Mesendoderm (in vitro differentiated cells): Measurements from ENCODE around the gene CXCL10.

ENCODE experiments used
- DNase-seq: peaks from one replicate; pipeline ENCODE4 v3.0.0; 2013
- H2AK5ac ChIP-seq: 2 replicates; pipeline ENCODE4 v1.6.1; 2013; ENCODE audit warnings: low read length, inconsistent platforms
- H2BK120ac ChIP-seq: 2 replicates; pipeline ENCODE4 v1.6.1; 2013; ENCODE audit warnings: low read depth, mild to moderate bottlenecking, low read length, moderate library complexity, mixed read lengths
- H2BK15ac ChIP-seq: replicated peaks from 2 replicates; pipeline ENCODE4 v1.6.1; 2013; ENCODE audit warnings: low read depth, mild to moderate bottlenecking, moderate library complexity
- H2BK5ac ChIP-seq: 2 replicates; pipeline ENCODE4 v1.6.1; 2013; ENCODE audit warnings: low read length, inconsistent platforms
- H3K18ac ChIP-seq: 2 replicates; pipeline ENCODE4 v1.6.1; 2013; ENCODE audit warnings: mild to moderate bottlenecking, low read length, mixed read lengths
- H3K23ac ChIP-seq: one replicate; pipeline ENCODE4 v1.6.1; 2013; ENCODE audit warnings: low read length
- H3K27ac ChIP-seq: 2 replicates; pipeline ENCODE4 v1.5.1; 2013; ENCODE audit warnings: low read depth, mild to moderate bottlenecking, inconsistent platforms, low read length, moderate library complexity
- H3K27me3 ChIP-seq: 2 replicates; pipeline ENCODE4 v1.6.1; 2013; ENCODE audit warnings: low read length, control low read depth, mild to moderate bottlenecking, inconsistent platforms; ENCODE audit not compliant: insufficient read depth, poor library complexity
- H3K36me3 ChIP-seq: 2 replicates; pipeline ENCODE4 v1.6.1; 2013; ENCODE audit warnings: low read length, inconsistent platforms; ENCODE audit not compliant: control insufficient read depth, insufficient read depth
- H3K4ac ChIP-seq: one replicate; pipeline ENCODE4 v1.6.1; 2013; ENCODE audit warnings: low read depth, mild to moderate bottlenecking, low read length, moderate library complexity
- H3K4me1 ChIP-seq: 2 replicates; pipeline ENCODE4 v1.6.1; 2013; ENCODE audit warnings: low read depth, low read length, inconsistent platforms; ENCODE audit not compliant: control insufficient read depth
- H3K4me2 ChIP-seq: 2 replicates; pipeline ENCODE4 v1.6.1; 2013; ENCODE audit warnings: low read length
- H3K4me3 ChIP-seq: 2 replicates; pipeline ENCODE4 v1.5.1; 2013; ENCODE audit warnings: mild to moderate bottlenecking, low read length
- H3K56ac ChIP-seq: one replicate; pipeline ENCODE4 v1.6.1; 2013; ENCODE audit warnings: low read length
- H3K79me1 ChIP-seq: 2 replicates; pipeline ENCODE4 v1.6.1; 2013; ENCODE audit warnings: low read length, inconsistent platforms
- H3K79me2 ChIP-seq: 2 replicates; pipeline ENCODE4 v1.6.1; 2013; ENCODE audit warnings: mild to moderate bottlenecking, low read length; ENCODE audit not compliant: control insufficient read depth, insufficient read depth
- H3K9ac ChIP-seq: 2 replicates; pipeline ENCODE4 v1.6.1; 2013; ENCODE audit warnings: low read length, inconsistent platforms
- H4K5ac ChIP-seq: one replicate; pipeline ENCODE4 v1.6.1; 2013; ENCODE audit warnings: low read length
- H4K8ac ChIP-seq: one replicate; pipeline ENCODE4 v1.6.1; 2013; ENCODE audit warnings: low read depth, mild to moderate bottlenecking, control low read depth, low read length, moderate library complexity
- WGBS: extraction: QIAGEN DNeasy Blood & Tissue Kit; methylation state at CpG from one replicate; pipeline ENCODE4 v1.1.7; 2013; ENCODE audit warnings: low lambda C conversion rate, missing lambda C conversion rate; ENCODE audit not compliant: insufficient coverage; ENCODE audit errors: extremely low coverage; 5-methylcytosine and 5-hydroxymethylcytosine counted together

Gene CXCL10

GRCh38 chr4:76013540-76013939 is 9.8 kb downstream of the CXCL10 start:
- Histone ChIP-seq H3K18ac (no peak overlapping the region), H4K8ac (no peak overlapping the region), H3K4me2 (no peak overlapping the region), H2BK5ac (no peak overlapping the region), H2BK15ac (no peak overlapping the region), H2AK5ac (no peak overlapping the region), H3K79me1 (no peaks in the 10 kb centered on the region), H3K4me1 (no peaks in the 10 kb centered on the region), H3K79me2 (no peaks in the 10 kb centered on the region), H3K9ac (no peak overlapping the region), H3K27ac (no peak overlapping the region), H3K27me3 (no peaks in the 10 kb centered on the region), H3K56ac (no peak overlapping the region), H3K36me3 (no peaks in the 10 kb centered on the region), H3K4ac (no peak overlapping the region), H4K5ac (no peak overlapping the region), H3K4me3 (no peak overlapping the region), H3K23ac (no peak overlapping the region), H2BK120ac (no peak overlapping the region)
- DNase-seq, result no peak
- WGBS, result no CpG with 5 or more reads among the region's 1 CpG

- no peak overlapping the region for H3K9ac ChIP-seq
- no peaks in the 10 kb centered on the region for H3K27me3 ChIP-seq
- no peak overlapping the region for H4K5ac ChIP-seq
- no peak overlapping the region for H3K23ac ChIP-seq
- H3K56ac ChIP-seq, result no peak overlapping the region
- H4K8ac ChIP-seq, result no peak overlapping the region
- no peak overlapping the region for H3K4me2 ChIP-seq
- no peak overlapping the region for H2BK120ac ChIP-seq
- no peak overlapping the region for H2AK5ac ChIP-seq
- WGBS, result no CpG with 5 or more reads among the region's 1 CpG
- H3K79me2 ChIP-seq, result no peaks in the 10 kb centered on the region
- no peaks in the 10 kb centered on the region for H3K36me3 ChIP-seq
- DNase-seq, result no peak
- H3K4me1 ChIP-seq, result no peaks in the 10 kb centered on the region
- H2BK15ac ChIP-seq, result no peak overlapping the region
- no peak overlapping the region for H3K27ac ChIP-seq
- no peak overlapping the region for H3K4me3 ChIP-seq
- H2BK5ac ChIP-seq, result no peak overlapping the region
- no peaks in the 10 kb centered on the region for H3K79me1 ChIP-seq
- H3K18ac ChIP-seq, result no peak overlapping the region
- no peak overlapping the region for H3K4ac ChIP-seq
These were observed 10.9 kb downstream of the CXCL10 start for GRCh38 chr4:76012388-76012801.

GRCh38 chr4:76011700-76012387 is 11.5 kb downstream of the CXCL10 start:
- no peak overlapping the region for H2BK120ac ChIP-seq
- no peak overlapping the region for H3K27ac ChIP-seq
- no peak overlapping the region for H3K4me3 ChIP-seq
- DNase-seq, result no peak
- H3K36me3 ChIP-seq, result no peaks in the 10 kb centered on the region
- WGBS, result no CpG with 5 or more reads among the region's 13 CpGs
- H3K56ac ChIP-seq, result no peak overlapping the region
- H3K4ac ChIP-seq, result no peak overlapping the region
- H3K4me2 ChIP-seq, result no peak overlapping the region
- peak overlapping the region; percentile 24 for H3K18ac ChIP-seq
- H3K27me3 ChIP-seq, result no peaks in the 10 kb centered on the region
- H3K23ac ChIP-seq, result no peak overlapping the region
- no peak overlapping the region for H2BK15ac ChIP-seq
- no peak overlapping the region for H3K9ac ChIP-seq
- H3K79me2 ChIP-seq, result no peaks in the 10 kb centered on the region
- H3K4me1 ChIP-seq, result no peaks in the 10 kb centered on the region
- H2AK5ac ChIP-seq, result no peak overlapping the region
- no peak overlapping the region for H4K8ac ChIP-seq
- H2BK5ac ChIP-seq, result no peak overlapping the region
- no peaks in the 10 kb centered on the region for H3K79me1 ChIP-seq
- H4K5ac ChIP-seq, result no peak overlapping the region

GRCh38 chr4:76011018-76011670 is 12.2 kb downstream of the CXCL10 start:
- Histone ChIP-seq H3K36me3 (no peaks in the 10 kb centered on the region), H2BK5ac (no peak overlapping the region), H3K27ac (no peak overlapping the region), H2BK120ac (no peak overlapping the region), H4K5ac (no peak overlapping the region), H3K23ac (no peak overlapping the region), H4K8ac (no peak overlapping the region), H3K56ac (no peak overlapping the region), H3K18ac (no peak overlapping the region), H3K79me2 (no peaks in the 10 kb centered on the region), H3K4me2 (no peak overlapping the region), H2AK5ac (no peak overlapping the region), H3K4me3 (no peak overlapping the region), H3K4ac (no peak overlapping the region), H3K4me1 (no peaks in the 10 kb centered on the region), H3K79me1 (no peaks in the 10 kb centered on the region), H3K27me3 (no peaks in the 10 kb centered on the region), H3K9ac (no peak overlapping the region), H2BK15ac (no peak overlapping the region)
- WGBS, result no CpG with 5 or more reads among the region's 31 CpGs
- DNase-seq, result no peak

GRCh38 chr4:76010576-76010975 is 12.7 kb downstream of the CXCL10 start:
- Histone ChIP-seq H3K4me3 (no peak overlapping the region), H3K18ac (no peak overlapping the region), H3K27ac (no peak overlapping the region), H4K8ac (no peak overlapping the region), H3K4ac (no peak overlapping the region), H3K56ac (no peak overlapping the region), H3K79me1 (no peaks in the 10 kb centered on the region), H2BK15ac (no peak overlapping the region), H3K4me2 (no peak overlapping the region), H3K36me3 (no peaks in the 10 kb centered on the region), H3K27me3 (no peaks in the 10 kb centered on the region), H3K23ac (no peak overlapping the region), H2AK5ac (no peak overlapping the region), H2BK5ac (no peak overlapping the region), H3K9ac (no peak overlapping the region), H3K4me1 (no peaks in the 10 kb centered on the region), H3K79me2 (no peaks in the 10 kb centered on the region), H4K5ac (no peak overlapping the region), H2BK120ac (no peak overlapping the region)
- no CpG with 5 or more reads among the region's 13 CpGs for WGBS
- DNase-seq, result no peak
